Measurements from ENCODE around the gene ZNF215.
"Not testable (repeated sequence)": the region's sequence is repeated elsewhere in the genome, so short reads cannot be mapped to it uniquely, and the experiment has no call there.

ZNF215 gene

GRCh38 chr11:6941970-6942369 is 15.7 kb downstream of the ZNF215 start:
- DNase-seq (ENCODE audit: low read depth) = no peak

DNA sequence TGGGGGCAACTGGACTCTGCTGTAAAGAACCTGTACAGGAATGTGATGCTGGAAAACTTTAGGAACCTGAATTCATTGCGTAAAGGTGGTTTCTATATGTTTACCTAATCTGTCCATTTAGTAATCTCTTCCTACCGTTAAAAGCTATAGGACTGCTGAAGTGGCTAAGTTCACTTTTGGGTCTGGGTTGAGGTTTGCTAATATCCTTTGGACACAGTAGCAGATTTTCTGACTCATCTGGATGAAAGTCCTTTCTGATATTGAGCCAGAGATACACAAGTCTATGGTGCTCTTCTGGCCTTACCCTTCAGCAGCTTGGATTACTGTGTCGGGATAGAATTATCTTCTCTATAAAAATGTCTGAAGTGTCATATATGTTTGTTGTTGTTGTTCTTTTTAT is 16.9 kb downstream of the ZNF215 start:
- DNase-seq (ENCODE audit: low read depth) = peak; percentile 36

DNA sequence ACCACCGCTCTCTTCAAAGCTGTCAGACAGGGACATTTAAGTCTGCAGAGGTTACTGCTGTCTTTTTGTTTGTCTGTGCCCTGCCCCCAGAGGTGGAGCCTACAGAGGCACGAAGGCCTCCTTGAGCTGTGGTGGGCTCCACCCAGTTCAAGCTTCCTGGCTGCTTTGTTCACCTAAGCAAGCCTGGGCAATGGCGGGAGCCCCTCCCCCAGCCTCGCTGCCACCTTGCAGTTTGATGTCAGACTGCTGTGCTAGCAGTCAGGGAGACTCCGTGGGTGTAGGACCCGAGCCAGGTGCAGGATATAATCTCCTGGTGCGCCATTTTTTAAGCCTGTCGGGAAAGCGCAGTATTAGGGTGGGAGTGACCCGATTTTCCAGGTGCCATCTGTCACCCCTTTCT is 28.0 kb downstream of the ZNF215 start:
- DNase-seq (ENCODE audit: low read depth) = not testable (repeated sequence)

- DNase-seq (ENCODE audit: low read depth) = no peak
These were observed 35.9 kb downstream of the ZNF215 start for GRCh38 chr11:6962141-6962540.

DNA sequence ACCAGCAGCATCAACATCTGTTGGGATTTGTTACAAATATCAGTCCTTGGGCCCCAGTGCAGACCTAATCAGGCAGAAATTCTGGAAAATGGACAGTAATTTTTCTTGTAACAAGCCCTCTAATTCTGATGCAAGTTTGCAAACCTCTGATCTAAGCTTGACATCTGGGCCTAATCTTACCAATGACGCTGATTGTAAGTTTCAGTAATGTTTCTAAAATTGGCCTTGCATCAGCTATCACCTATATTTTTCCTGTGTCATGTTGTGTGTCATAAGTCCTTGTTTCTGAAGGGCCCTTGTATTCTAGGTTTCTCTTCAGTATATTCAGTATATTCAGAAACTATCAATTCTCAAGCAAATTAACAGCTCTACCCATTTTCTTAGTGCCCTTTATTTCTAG is 36.4 kb downstream of the ZNF215 start:
- DNase-seq (ENCODE audit: low read depth) = peak; percentile 45

- DNase-seq (ENCODE audit: low read depth) = peak; percentile 57
These were observed 42.6 kb downstream of the ZNF215 start for GRCh38 chr11:6968816-6969215.

DNA sequence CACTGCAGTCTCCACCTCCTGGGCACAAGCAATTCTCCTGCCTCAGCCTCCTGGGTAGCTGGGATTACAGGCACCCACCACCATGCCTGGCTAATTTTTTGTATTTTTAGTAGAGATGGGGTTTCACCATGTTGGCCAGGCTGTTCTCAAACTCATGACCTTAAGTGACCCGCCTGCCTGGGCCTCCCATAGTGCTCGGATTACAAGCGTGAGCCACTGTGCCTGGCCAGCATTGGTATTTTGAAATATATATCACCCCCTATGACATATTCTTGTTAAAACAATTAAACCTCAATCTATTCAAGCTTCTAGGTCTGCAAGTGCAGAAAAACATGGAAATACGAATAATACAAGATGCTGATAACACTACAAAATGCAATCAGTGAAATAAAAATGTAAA is 43.6 kb downstream of the ZNF215 start:
- DNase-seq (ENCODE audit: low read depth) = peak; percentile 70

- peak; percentile 52 for DNase-seq (ENCODE audit: low read depth)
These were observed 53.1 kb downstream of the ZNF215 start for GRCh38 chr11:6979365-6979764.

- no peak for DNase-seq (ENCODE audit: low read depth)
These were observed 60.3 kb downstream of the ZNF215 start for GRCh38 chr11:6986487-6986886.

DNA sequence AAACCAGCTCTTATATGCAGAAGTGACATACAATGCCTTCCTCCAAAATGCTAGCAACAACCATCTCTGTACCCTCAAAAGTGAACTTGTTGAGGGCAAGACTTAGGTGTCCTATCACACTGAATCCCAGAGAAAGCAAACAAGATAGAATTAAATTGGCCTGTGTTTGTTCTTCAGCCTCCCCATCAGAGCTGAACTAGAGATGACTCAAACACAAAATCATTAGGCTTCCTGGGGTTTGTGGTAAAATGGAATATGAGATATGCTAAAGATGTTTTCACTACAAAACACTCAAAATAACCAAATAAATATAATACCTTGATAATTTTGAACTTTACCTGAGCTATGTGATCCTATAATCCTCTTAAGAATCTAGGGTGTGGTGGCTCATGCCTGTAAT is 62.3 kb downstream of the ZNF215 start:
- no peak for DNase-seq (ENCODE audit: low read depth)

DNA sequence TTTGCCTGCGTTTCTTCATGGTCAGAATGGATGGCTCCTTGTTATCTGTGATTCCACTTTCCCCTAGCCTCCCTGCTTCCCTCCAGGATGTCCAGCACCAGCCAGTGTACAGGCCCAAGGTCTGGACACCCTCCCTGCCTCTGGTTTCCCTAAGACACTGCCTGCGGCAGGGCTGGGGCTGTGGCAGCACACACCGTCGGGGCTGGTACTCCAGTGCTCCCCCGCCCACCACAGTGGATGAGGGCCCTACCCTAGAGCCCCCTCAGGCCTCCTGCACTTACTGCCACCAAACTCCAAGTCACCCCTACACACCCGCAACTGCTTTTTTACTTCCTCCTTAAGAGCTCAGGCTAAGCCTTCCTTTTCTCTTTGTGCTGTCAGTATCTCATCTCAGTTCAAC is 65.0 kb downstream of the ZNF215 start:
- DNase-seq (ENCODE audit: low read depth) = no peak

DNA sequence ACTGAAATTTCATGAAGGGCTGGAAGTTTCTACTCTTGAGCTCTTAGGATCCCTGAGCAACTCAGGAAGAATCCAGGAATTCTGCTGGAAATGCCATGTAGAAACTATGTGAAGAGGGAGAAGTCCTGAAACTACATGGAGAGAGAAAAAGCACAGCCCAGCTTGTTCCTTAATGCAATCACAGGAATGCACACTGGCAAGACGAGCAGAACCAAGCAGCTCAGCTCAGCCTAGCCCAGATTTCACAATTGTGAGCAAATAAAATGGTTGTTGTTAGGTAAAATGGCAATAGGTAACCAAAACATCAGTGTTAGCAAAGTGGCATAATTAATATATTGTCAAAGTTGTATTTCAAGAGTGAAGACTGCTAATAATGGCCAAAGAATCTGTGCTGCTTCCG is 65.8 kb downstream of the ZNF215 start:
- peak; percentile 78 for DNase-seq (ENCODE audit: low read depth)

DNA sequence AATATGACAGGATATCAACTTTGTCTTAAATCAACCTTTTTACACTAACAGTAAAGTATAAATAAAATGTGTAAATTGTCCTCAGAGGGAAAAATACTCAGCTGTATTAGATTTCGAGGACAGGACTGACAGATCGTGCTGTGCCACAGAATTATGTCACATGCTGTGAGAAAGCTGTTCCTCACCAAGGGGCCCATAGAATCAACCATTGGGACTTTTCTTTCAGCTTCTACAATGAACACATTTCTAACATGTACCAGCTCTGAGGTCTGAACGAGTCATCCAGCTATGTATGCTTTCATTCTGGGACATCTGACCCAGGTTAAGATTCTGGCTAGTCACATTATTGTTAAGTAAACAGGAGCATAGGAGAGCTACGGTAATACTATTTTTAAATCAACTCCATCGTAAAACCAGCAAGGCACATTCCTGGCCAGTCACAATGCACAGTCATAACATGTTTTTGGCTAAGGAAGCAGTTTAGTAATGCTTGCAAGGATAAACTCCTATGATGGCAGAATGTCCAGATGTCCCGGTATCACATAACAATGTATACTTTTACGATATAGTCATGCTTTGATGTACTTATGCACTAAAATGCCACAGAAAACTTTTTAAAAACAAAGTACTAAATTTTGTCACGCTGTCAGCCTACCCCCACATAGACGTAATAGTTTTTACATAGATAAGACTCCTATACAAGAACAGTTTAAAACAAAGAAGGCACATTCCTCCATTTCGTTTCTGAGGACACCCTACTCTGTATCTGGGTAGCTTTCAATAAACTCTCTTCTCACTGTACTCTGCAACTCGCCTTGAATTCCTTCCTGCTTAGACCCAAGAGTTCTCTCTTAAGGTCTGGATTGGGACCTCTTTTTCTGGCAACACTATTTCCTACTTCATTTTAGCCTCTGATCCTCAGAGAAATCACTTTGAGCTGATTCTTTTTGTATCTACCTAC is 66.5 kb downstream of the ZNF215 start:
- peak; percentile 92 for DNase-seq (ENCODE audit: low read depth)

- no peak for DNase-seq (ENCODE audit: low read depth)
These were observed 69.5 kb downstream of the ZNF215 start for GRCh38 chr11:6995703-6996102.

- DNase-seq (ENCODE audit: low read depth) = no peak
These were observed 78.3 kb downstream of the ZNF215 start for GRCh38 chr11:7004482-7004881.
